NCI-H2029 (cell line): ENCODE measurements around the gene NID1.
A peak's percentile ranks its signal among the peaks of the same experiment; 100 is the strongest.
"Not testable (repeated sequence)": the region's sequence is repeated elsewhere in the genome, so short reads cannot be mapped to it uniquely, and the experiment has no call there.

ENCODE experiments used
- DNase-seq: peaks from one replicate; lab custom pipeline; 2025; lab: John Stamatoyannopoulos, UW

Gene NID1

DNA sequence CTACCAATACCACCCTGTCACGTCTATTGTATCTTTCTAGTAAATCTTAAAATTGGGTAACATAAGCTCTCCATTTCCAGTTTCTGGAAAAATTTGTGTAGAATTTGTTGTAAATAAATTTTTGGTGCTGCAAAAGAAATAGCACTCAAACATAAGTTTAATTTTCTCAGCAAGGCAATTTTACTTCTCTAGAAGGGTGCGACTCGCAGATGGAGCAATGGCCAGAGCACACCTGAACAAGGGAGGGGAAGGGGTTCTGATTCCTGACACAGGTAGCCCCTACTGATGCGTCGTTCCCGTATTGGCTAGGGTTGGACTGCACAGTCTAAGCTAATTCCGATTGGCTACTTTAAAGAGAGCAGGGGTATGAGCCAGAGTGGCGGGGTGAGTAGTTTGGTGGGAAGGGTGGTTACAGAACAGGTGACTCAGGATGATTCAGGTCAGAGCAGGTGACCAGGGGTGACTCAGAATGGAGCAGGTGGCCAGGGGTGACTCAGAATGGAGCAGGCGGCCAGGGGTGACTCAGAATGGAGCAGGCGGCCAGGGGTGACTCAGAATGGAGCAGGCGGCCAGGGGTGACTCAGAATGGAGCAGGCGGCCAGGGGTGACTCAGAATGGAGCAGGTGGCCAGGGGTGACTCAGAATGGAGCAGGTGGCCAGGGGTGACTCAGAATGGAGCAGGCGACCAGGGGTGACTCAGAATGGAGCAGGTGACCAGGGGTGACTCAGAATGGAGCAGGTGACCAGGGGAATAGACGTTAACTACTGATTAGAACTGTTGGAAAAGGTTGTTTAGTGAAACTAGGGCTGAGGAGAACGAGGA is 32.0 kb upstream of the NID1 start:
- peak; percentile 13 for DNase-seq

GRCh38 chr1:236095705-236096520 is 31.0 kb upstream of the NID1 start:
- no peak for DNase-seq

- DNase-seq: peak; percentile 13
Measured at GRCh38 chr1:236092899-236093298, 28.0 kb upstream of the NID1 start.

GRCh38 chr1:236091933-236092318 is 27.0 kb upstream of the NID1 start:
- no peak for DNase-seq

GRCh38 chr1:236090741-236091147 is 25.9 kb upstream of the NID1 start:
- DNase-seq: peak; percentile 95

DNA sequence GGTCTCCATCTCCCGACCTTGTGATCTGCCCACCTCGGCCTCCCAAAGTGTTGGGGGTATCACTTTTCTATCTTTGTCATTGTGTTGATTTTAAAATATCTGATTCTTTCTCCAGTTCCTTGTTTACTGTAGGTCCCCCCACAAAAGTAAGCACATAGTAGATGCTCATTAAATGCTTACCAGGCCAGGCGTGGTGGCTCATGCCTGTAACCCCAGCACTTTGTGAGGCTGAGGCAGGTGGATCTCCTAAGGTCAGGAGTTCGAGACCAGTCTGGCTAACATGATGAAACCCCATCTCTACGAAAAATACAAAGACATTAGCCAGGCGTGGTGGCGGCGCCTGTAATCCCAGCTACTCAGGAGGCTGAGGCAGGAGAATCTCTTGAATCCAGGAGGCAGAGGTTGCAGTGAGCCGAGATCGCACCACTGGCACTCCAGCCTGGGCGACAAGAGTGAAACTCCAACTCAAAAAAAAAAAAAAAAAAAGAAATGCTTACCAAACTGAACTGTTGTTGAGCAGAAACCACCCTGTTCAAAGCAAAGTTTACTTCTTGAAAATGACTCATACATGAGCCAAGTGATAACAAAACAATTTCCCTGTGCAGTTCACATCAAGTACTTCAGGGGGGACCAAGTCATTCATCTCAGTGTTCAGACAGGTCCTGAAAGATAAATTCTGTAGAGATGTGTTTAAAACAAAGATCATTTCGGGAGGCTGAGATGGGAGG is 24.3 kb upstream of the NID1 start:
- DNase-seq: no peak

DNA sequence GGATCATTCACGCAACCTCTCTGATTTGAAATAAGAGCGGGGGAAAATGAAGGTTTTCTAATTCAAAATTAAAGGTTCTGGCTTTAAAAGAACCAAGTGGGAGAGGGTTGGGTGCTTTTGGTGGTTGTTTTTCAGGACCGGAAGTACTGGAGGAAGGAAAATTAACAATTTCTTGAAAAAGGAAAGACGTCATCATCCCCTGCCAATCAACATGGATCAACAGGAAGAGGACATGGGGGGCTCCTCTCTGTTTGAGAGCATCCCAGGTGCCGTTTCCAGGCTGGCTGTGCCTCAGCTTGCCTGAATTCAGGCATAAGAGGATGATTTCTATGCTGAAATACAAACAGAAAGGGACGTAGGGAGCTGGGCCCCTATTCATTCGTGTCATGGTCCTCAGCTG is 21.6 kb upstream of the NID1 start:
- no peak for DNase-seq

- no peak for DNase-seq
Measured at GRCh38 chr1:236085545-236086159, 20.8 kb upstream of the NID1 start.

- no peak for DNase-seq
Measured at GRCh38 chr1:236084386-236084730, 19.5 kb upstream of the NID1 start.

DNA sequence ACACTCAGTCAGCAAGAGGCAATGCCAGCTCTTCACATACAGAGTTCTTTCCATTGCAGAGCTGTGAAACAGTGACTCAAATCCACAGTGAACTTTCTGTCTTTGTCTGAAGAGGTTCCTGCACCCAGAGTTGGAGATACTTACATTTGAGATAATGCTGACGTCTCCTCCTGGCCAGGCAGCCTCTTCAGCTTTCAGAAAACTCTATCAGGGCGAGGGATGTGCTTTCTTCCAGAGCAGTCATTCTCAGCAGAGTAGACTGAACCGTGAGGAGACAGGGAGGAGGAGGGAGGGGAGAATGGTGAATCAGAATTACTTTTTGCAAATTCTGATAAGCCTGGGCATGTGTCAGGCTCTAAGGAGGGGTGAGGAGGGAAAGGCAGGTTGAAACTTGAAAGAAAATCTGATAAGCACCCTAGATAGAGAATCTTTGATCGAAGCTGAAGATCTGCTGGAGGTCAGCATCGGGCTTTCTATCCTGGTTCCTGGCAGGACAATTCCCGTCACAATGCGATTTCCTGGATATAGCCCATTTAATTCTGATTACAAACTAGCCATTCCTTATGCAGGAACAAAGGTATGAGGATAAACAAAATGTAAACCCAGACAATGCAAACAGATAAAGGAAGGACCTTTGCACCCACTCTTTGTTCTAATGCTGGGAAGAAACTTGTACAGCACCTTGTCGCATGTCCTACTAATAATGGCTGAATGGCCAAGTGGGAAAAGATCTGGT is 18.9 kb upstream of the NID1 start:
- no peak for DNase-seq

GRCh38 chr1:236082526-236082925 is 17.6 kb upstream of the NID1 start:
- DNase-seq: no peak

GRCh38 chr1:236081546-236082227 is 16.8 kb upstream of the NID1 start:
- no peak for DNase-seq

GRCh38 chr1:236079703-236080102 is 14.8 kb upstream of the NID1 start:
- no peak for DNase-seq

GRCh38 chr1:236078993-236079392 is 14.1 kb upstream of the NID1 start:
- no peak for DNase-seq

GRCh38 chr1:236078077-236078476 is 13.2 kb upstream of the NID1 start:
- DNase-seq: not testable (repeated sequence)

DNA sequence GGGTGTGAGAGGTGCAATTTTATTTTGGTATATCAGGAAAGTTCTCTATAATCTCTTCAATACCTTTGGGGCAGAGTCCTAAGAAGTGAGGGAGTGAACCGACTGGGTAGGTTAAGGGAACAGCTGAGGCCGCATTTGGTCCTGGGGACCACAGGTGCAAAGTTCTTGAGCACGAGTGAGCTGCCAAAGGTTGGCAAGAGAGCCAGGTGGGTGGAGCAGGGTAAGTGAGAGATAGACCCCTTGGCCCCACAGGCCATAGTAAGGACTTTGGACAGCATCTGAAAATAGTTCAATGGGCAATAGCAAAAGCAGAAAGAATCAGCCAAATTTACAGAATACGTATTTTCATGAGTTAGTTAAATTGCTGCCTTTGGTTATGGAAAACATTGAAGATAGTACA is 11.0 kb upstream of the NID1 start:
- DNase-seq: no peak

- no peak for DNase-seq
Measured at GRCh38 chr1:236073307-236073897, 8.5 kb upstream of the NID1 start.

- no peak for DNase-seq
Measured at GRCh38 chr1:236072001-236072400, 7.1 kb upstream of the NID1 start.

GRCh38 chr1:236070753-236071152 is 5.9 kb upstream of the NID1 start:
- no peak for DNase-seq

DNA sequence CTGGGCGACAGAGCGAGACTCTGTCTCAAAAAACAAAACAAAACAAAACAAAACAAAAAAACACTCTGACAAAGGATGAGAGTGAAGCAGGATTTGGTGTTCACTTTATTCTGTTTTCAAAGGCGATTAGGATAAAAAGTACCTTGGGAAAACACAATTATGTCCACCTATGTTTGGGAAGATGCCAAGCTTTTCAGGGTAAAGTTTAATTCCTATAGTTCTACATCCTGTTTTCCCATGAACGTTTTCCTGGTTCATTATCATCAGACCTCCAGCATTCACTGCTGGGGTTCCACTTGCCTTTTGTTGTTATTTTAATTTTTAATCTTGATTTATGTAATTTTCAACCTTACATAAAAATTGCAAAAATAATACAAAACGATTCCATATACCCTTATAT is 4.9 kb upstream of the NID1 start:
- no peak for DNase-seq
